ENCODE results near the gene POLR2L. TPM values are rescaled to one million over a fixed set of nuclear protein-coding genes. Genes with fewer than 3 reads are reported as not detected.

The POLR2L gene
- total RNA-seq, 1 donor from 2014 or later = 53.8 TPM

- DNase-seq (ENCODE audit: extremely low spot score in 2 of 2) = no peak
- no peak overlapping the region for H3K27ac ChIP-seq
- H3K4me1 ChIP-seq = peaks cover 83% of the 10 kb centered on the region
- intact Hi-C loops (cut with DNase I) = no loop called here
- no peak for TF ChIP-seq POLR2AphosphoS5 (IDR thresholded peaks at IDR 0.05; ENCODE audit: insufficient read depth in 1 of 2, low read depth in 1 of 2)
- no peaks in the 10 kb centered on the region for H3K27me3 ChIP-seq
- H3K36me3 ChIP-seq = peaks cover 0 to 48% of the 10 kb centered on the region in 2 donors
- no peak overlapping the region for H3K4me3 ChIP-seq
- no peaks in the 10 kb centered on the region for H3K9me3 ChIP-seq
These were observed 3.1 kb downstream of the POLR2L start for GRCh38 chr11:839280-839623.

GRCh38 chr11:838441-839279, 3.7 kb downstream of the POLR2L start:
- DNase-seq (ENCODE audit: extremely low spot score in 2 of 2) = no peak
- no peak for TF ChIP-seq POLR2A (IDR thresholded peaks at IDR 0.05)
- TF ChIP-seq CTCF (IDR thresholded peaks at IDR 0.05) = no peak
- TF ChIP-seq POLR2AphosphoS5 (IDR thresholded peaks at IDR 0.05; ENCODE audit: insufficient read depth in 1 of 2, low read depth in 1 of 2) = no peak
- Histone ChIP-seq H3K4me3 (no peak overlapping the region), H3K27ac (no peak overlapping the region), H3K27me3 (no peaks in the 10 kb centered on the region), H3K9me3 (no peaks in the 10 kb centered on the region), H3K36me3 (peaks cover 0 to 48% of the 10 kb centered on the region in 2 donors), H3K4me1 (peaks cover 83% of the 10 kb centered on the region)
- intact Hi-C loops (cut with DNase I) = no loop called here

- no peak overlapping the region for H3K4me3 ChIP-seq
- no peak overlapping the region for H3K27ac ChIP-seq
- H3K36me3 ChIP-seq = peaks cover 0 to 48% of the 10 kb centered on the region in 2 donors
- no peaks in the 10 kb centered on the region for H3K9me3 ChIP-seq
- intact Hi-C loops (cut with DNase I) = no loop called here
- H3K27me3 ChIP-seq = no peaks in the 10 kb centered on the region
- TF ChIP-seq POLR2A (IDR thresholded peaks at IDR 0.05) = no peak
- no peak for TF ChIP-seq POLR2AphosphoS5 (IDR thresholded peaks at IDR 0.05; ENCODE audit: insufficient read depth in 1 of 2, low read depth in 1 of 2)
- TF ChIP-seq CTCF (IDR thresholded peaks at IDR 0.05) = no peak
- no peak for DNase-seq (ENCODE audit: extremely low spot score in 2 of 2)
- peaks cover 81% of the 10 kb centered on the region for H3K4me1 ChIP-seq
These were observed 4.4 kb downstream of the POLR2L start for GRCh38 chr11:837990-838307.

- no peak overlapping the region for H3K27ac ChIP-seq
- intact Hi-C loops (cut with DNase I) = no loop called here
- no peaks in the 10 kb centered on the region for H3K27me3 ChIP-seq
- no peak for DNase-seq (ENCODE audit: extremely low spot score in 2 of 2)
- H3K4me3 ChIP-seq = no peak overlapping the region
- no peaks in the 10 kb centered on the region for H3K9me3 ChIP-seq
- peaks cover 81% of the 10 kb centered on the region for H3K4me1 ChIP-seq
- TF ChIP-seq POLR2A (IDR thresholded peaks at IDR 0.05) (no peak), CTCF (IDR thresholded peaks at IDR 0.05) (no peak), POLR2AphosphoS5 (IDR thresholded peaks at IDR 0.05; ENCODE audit: insufficient read depth in 1 of 2, low read depth in 1 of 2) (no peak)
- H3K36me3 ChIP-seq = peaks cover 0 to 48% of the 10 kb centered on the region in 2 donors
These were observed 4.9 kb downstream of the POLR2L start for GRCh38 chr11:837189-837989.

- no peak overlapping the region for H3K4me3 ChIP-seq
- intact Hi-C loops (cut with DNase I) = no loop called here
- H3K27ac ChIP-seq = no peak overlapping the region
- TF ChIP-seq POLR2AphosphoS5 (IDR thresholded peaks at IDR 0.05; ENCODE audit: insufficient read depth in 1 of 2, low read depth in 1 of 2) (no peak), POLR2A (IDR thresholded peaks at IDR 0.05) (no peak), CTCF (IDR thresholded peaks at IDR 0.05) (no peak)
- DNase-seq (ENCODE audit: extremely low spot score in 2 of 2) = no peak
- no peaks in the 10 kb centered on the region for H3K27me3 ChIP-seq
- H3K36me3 ChIP-seq = peaks cover 0 to 48% of the 10 kb centered on the region in 2 donors
- peaks cover 86% of the 10 kb centered on the region for H3K4me1 ChIP-seq
- H3K9me3 ChIP-seq = no peaks in the 10 kb centered on the region
These were observed 5.6 kb downstream of the POLR2L start for GRCh38 chr11:836700-837099.
